Stimulated activated CD4-positive, alpha-beta T cell treated with anti-CD3 and anti-CD28 coated beads, Interleukin-2, amount 100 ng/mL, for 4 hours (primary cell): ENCODE results near the gene LEMD3.

Experiments
- DNase-seq: peaks from one replicate; pipeline ENCODE4 v3.0.0-alpha.2; 2020; ENCODE audit warnings: low read depth

Gene LEMD3

GRCh38 chr12:65170209-65170881 is 962 bp downstream of the LEMD3 start:
- DNase-seq, result peak; percentile 42

GRCh38 chr12:65171073-65171472 is 1.7 kb downstream of the LEMD3 start:
- DNase-seq, result no peak

GRCh38 chr12:65171870-65172269 is 2.5 kb downstream of the LEMD3 start:
- no peak for DNase-seq

GRCh38 chr12:65175385-65175784 is 6.0 kb downstream of the LEMD3 start:
- no peak for DNase-seq

DNA sequence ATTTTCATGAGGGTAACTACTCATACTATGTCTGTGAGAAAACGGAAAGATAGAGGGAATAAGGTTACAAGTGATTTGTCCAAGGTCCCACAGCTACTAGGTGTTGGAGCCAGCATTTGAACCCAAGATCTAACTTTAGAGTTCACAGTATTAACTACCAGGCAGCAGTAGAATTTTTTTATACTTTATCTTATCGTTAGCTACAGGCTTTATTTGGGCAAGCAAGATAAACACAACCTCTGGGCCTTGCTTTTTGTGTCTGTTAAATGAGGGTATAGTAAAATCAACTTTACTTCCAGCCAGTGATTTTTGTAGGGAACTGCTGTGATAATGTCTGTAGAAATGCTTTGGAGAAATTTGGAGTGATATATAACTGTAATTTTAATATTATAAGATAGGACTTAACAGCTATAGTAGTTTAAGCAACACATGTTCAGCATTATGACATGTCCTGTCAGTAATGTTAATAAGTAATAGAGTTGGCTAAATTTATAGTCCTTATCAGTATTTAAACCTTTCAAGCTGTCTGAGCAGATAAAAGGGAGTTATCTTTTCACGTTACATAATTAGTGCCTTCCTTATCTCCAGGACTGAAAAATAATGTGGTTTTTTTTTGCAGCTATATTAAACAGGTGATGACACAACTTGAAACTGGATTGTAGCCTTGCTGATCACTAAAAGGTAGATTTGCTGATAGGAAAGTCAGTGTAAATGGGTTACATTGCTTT is 12.8 kb downstream of the LEMD3 start:
- DNase-seq, result no peak

GRCh38 chr12:65184176-65184857 is 14.9 kb downstream of the LEMD3 start:
- DNase-seq, result no peak

DNA sequence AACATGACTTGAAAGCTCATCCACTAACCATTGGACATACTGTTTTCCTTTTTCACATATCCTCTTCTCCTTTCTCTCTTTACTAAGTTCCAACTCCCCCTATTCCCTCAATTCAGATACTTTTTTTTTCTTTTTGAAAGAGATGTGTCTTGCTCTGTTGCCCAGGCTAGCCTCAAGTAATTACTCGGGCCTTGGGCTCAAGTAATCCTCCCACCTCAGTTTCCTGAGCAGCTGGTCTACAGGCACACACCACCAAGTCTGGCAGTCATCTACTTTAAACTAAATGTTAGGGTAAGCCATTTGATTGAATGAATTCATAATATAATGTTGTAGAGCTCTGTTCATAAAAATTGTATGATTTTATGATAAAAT is 15.5 kb downstream of the LEMD3 start:
- DNase-seq, result no peak

GRCh38 chr12:65187665-65188064 is 18.3 kb downstream of the LEMD3 start:
- no peak for DNase-seq

DNA sequence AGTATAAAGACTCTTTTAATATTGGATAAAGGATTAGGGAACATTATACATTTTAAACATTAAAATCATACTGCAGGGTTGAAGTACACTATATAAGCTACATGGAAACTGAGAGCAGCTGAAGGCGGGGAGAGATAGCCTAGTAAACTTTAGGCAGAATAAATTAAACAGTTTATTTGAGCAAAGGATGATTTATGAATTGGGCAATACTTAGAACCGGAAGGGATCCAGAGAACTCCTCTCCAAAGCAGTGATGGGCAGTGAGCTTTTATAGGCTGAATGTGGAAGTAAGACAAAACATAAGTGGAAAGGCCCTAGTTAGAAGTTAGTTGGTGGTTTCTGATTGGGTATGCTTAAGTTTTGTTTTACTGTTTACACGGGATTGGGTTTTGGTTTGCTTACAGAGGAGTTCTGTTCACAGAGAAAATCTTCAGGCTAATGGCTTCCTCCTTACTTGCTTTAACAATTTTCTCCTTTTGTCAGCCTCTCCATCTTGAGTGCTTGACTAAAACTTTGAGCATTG is 18.9 kb downstream of the LEMD3 start:
- DNase-seq, result no peak

GRCh38 chr12:65189028-65189718 is 19.8 kb downstream of the LEMD3 start:
- no peak for DNase-seq

GRCh38 chr12:65192963-65193516 is 23.7 kb downstream of the LEMD3 start:
- DNase-seq, result no peak

GRCh38 chr12:65194949-65195348 is 25.6 kb downstream of the LEMD3 start:
- no peak for DNase-seq

- no peak for DNase-seq
Observed at GRCh38 chr12:65195387-65196055, 26.1 kb downstream of the LEMD3 start.

GRCh38 chr12:65196762-65197567 is 27.6 kb downstream of the LEMD3 start:
- DNase-seq, result no peak

- DNase-seq, result no peak
Observed at GRCh38 chr12:65199604-65200003, 30.2 kb downstream of the LEMD3 start.

GRCh38 chr12:65200007-65200665 is 30.8 kb downstream of the LEMD3 start:
- DNase-seq, result no peak

DNA sequence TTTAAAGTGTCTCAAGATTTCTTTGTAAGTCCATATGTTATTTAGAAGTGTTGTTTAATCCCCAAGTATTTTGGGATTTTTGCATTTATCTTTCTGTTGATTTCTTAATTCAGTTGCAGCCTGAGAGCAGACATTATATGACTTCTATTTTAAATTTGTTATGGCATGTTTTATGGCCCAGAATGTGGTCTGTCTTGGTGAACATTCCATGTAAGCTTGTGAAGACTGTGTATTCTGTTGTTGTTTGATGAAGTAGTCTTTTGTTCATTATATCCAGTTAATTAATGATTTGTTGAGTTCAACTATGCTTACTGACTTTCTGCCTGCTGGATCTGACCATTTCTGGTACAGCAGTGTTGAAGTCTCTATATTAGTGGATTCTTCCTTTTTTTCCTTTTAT is 34.0 kb downstream of the LEMD3 start:
- DNase-seq, result no peak

- no peak for DNase-seq
Observed at GRCh38 chr12:65204886-65205525, 35.6 kb downstream of the LEMD3 start.

DNA sequence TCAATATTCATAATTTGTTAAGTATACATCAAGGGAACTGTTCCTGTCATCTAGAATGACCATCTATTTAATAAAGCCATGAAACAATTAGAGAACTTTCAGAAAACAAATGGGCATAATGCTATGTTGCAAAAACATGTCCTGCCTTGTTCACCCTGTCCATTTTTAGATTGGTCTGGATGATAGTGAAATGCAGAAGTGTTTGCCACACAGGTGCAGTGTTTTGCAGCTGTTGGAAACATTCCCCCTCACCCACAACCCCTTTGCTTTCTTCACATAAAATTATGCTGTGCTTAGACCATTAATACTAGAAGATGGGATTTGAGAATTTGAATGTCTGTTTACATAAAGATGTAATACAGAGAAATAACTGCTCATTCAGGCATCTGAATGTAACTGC is 36.5 kb downstream of the LEMD3 start:
- DNase-seq, result no peak

GRCh38 chr12:65208125-65208524 is 38.7 kb downstream of the LEMD3 start:
- no peak for DNase-seq
